Gastrocnemius medialis (tissue), 4 donors: ENCODE results near the gene SP1. TPM values are rescaled to one million over a fixed set of nuclear protein-coding genes. Genes with fewer than 3 reads are reported as not detected.
"Not testable (repeated sequence)": the region's sequence is repeated elsewhere in the genome, so short reads cannot be mapped to it uniquely, and the experiment has no call there.

ENCODE experiments used
- ATAC-seq, 2 donors: fragments of 150-250 bp; one replicate each; pipeline ENCODE4 v1.9.1; 2016
- DNase-seq, 2 donors: peaks; one replicate each; pipeline ENCODE4 v3.0.0-alpha.2; 2019
- H3K27ac ChIP-seq, 4 donors: fragments of 200-600 bp; sonication (generic); 1 replicate in 1 of 4; 2 replicates in 3 of 4; pipeline ENCODE4 v1.5.1; 2016 to 2018; ENCODE audit warnings: mild to moderate bottlenecking in 2 of 4, moderate library complexity in 1 of 4
- H3K27me3 ChIP-seq, 3 donors: fragments of 200-600 bp; sonication (generic) in 2 of 3; 1 replicate in 1 of 3; 2 replicates in 2 of 3; pipeline versions ENCODE4 v1.5.1 to v1.6.0; 2016 to 2019; ENCODE audit warnings: mild to moderate bottlenecking in 1 of 3, moderate library complexity in 1 of 3
- H3K36me3 ChIP-seq, 2 donors: fragments of 200-600 bp; sonication (generic) in 1 of 2; one replicate each; pipeline ENCODE4 v1.5.1; 2017 to 2018
- H3K4me1 ChIP-seq, 2 donors: fragments of 200-600 bp; sonication (generic) in 1 of 2; one replicate each; pipeline ENCODE4 v1.5.1; 2016 to 2017; ENCODE audit warnings: mild to moderate bottlenecking in 2 of 2
- H3K4me3 ChIP-seq, 4 donors: fragments of 200-600 bp; sonication (generic) in 3 of 4; 1 replicate in 1 of 4; 2 replicates in 3 of 4; pipeline ENCODE4 v1.5.1; 2016 to 2019; ENCODE audit warnings: mild to moderate bottlenecking in 2 of 4
- H3K9me3 ChIP-seq, 3 donors: fragments of 200-600 bp; sonication (generic) in 2 of 3; 1 replicate in 1 of 3; 2 replicates in 2 of 3; pipeline ENCODE4 v1.5.1; 2016 to 2019
- POLR2A ChIP-seq, 2 donors: fragments of 450-650 bp; IDR thresholded peaks; one replicate each; pipeline ENCODE4 v1.6.1; 2017; ENCODE audit warnings: antibody characterized with exemption in 2 of 2, mild to moderate bottlenecking in 2 of 2, moderate library complexity in 2 of 2
- in situ Hi-C, 4 donors: fragments of 200-750 bp; cut with MboI; loops; one replicate each; pipeline versions ENCODE4 v1.15.0 to v1.8.0; 2017; ENCODE audit warnings: low sequenced_read_pairs in 4 of 4
- intact Hi-C: fragments of 100-400 bp; cut with DNase I; formaldehyde crosslinking; loops from one replicate; pipeline ENCODE4 v1.15.1; 2023; ENCODE audit warnings: low total_unique reads
- total RNA-seq, 4 donors: library from RNA; depleted of rRNA; stranded (reverse); fragments of >200 nt; gene quantifications; one replicate each; pipeline versions ENCODE4 v1.1.0 to v1.2.3, GENCODE V29; 2016
- TF ChIP-seq, protein P1 (sequence below), 5 experiments: fragments of 450-650 bp in 3 of 5; fragments of 200-600 bp in 2 of 5; sonication (generic) in 2 of 5; IDR thresholded peaks in 4 of 5; conservative IDR thresholded peaks in 1 of 5; 1 replicate in 4 of 5; 2 replicates in 1 of 5; pipeline ENCODE4 v1.5.1; 2016 to 2019; ENCODE audit warnings: antibody characterized with exemption in 5 of 5, mild to moderate bottlenecking in 3 of 5, moderate library complexity in 3 of 5

SP1 gene
- total RNA-seq, 4 donors from 2014 or later, result 44.9 to 61.9 (median 48.0) TPM

DNA sequence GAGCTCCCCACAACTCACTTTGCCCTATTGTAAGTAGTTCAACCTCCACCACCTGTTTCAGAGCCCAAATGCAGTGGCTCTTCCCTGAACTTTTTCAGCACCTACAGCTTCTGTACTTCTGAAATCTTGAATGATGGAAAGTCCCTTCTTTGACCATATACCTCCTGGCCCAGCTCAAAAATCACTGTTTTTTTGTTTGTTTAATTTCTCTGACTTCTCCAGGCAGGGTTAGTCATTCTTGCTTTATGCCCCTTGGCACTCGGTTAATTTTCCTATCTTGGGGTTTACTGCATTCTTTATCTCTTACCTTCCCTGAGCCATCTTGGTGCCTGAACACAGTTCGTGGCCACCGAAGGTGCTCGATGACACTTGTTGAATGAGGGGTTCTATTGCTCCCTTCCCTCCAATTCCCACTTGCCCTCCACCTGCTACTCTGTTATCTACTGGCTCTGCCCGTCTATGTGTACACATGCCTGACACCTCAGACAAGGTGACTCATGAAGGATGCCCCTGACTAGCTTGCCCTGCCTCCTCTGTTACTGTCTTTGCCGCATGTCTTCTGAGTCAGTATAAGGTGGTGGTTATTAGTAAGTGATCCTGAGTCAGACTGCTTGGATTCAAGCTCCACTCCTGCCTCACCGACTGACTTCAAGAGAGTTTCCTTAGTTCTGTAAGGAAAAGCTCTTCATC lies 48.1 kb downstream of the SP1 start:
- Histone ChIP-seq H3K27ac (peak overlapping the region in 3 of 4 donors; percentile 58 to 67 (median 62)), H3K27me3 (no peaks in the 10 kb centered on the region), H3K4me3 (no peak overlapping the region), H3K4me1 (peaks cover 2 to 8% of the 10 kb centered on the region in 2 donors), H3K36me3 (no peaks in the 10 kb centered on the region), H3K9me3 (no peaks in the 10 kb centered on the region)
- TF ChIP-seq POLR2A (IDR thresholded peaks at IDR 0.05), result no peak
- TF ChIP-seq, protein P1, sequence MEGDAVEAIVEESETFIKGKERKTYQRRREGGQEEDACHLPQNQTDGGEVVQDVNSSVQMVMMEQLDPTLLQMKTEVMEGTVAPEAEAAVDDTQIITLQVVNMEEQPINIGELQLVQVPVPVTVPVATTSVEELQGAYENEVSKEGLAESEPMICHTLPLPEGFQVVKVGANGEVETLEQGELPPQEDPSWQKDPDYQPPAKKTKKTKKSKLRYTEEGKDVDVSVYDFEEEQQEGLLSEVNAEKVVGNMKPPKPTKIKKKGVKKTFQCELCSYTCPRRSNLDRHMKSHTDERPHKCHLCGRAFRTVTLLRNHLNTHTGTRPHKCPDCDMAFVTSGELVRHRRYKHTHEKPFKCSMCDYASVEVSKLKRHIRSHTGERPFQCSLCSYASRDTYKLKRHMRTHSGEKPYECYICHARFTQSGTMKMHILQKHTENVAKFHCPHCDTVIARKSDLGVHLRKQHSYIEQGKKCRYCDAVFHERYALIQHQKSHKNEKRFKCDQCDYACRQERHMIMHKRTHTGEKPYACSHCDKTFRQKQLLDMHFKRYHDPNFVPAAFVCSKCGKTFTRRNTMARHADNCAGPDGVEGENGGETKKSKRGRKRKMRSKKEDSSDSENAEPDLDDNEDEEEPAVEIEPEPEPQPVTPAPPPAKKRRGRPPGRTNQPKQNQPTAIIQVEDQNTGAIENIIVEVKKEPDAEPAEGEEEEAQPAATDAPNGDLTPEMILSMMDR (IDR thresholded peaks at IDR 0.05 in 4 of 5, conservative IDR thresholded peaks at IDR 0.05 in 1 of 5), result no peak
- intact Hi-C loops, result no loop called here
- no peak for ATAC-seq
- no peak for DNase-seq
- in situ Hi-C loops, result no loop called here

DNA sequence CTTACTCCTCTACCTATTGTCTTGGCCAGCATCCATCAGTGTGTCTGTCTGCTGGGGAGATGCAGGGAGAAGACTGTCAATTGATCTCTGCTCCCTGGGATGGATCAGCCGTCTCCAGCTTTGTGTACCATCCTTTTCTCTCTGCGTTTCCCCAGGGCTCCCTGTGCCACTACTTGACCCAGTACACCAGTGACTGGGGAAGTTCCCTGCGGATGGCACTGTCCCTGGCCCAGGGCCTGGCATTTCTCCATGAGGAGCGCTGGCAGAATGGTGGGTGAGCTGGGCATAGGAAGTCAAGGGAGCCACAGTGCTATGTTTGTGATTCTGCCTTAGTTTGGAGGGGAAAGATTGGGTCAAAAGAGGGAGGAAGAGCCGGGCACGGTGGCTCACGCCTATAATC lies 48.8 kb downstream of the SP1 start:
- DNase-seq (no peak), ATAC-seq (no peak)
- no peak overlapping the region for H3K27ac ChIP-seq
- H3K9me3 ChIP-seq, result no peaks in the 10 kb centered on the region
- in situ Hi-C loops (no loop called here), intact Hi-C loops (no loop called here)
- peaks cover 2 to 8% of the 10 kb centered on the region in 2 donors for H3K4me1 ChIP-seq
- no peak overlapping the region for H3K4me3 ChIP-seq
- TF ChIP-seq, protein P1 (IDR thresholded peaks at IDR 0.05 in 4 of 5, conservative IDR thresholded peaks at IDR 0.05 in 1 of 5), result no peak
- no peak for TF ChIP-seq POLR2A (IDR thresholded peaks at IDR 0.05)
- H3K27me3 ChIP-seq, result no peaks in the 10 kb centered on the region
- no peaks in the 10 kb centered on the region for H3K36me3 ChIP-seq

- Histone ChIP-seq H3K4me3 (no peak overlapping the region), H3K36me3 (no peaks in the 10 kb centered on the region), H3K27ac (no peak overlapping the region), H3K27me3 (no peaks in the 10 kb centered on the region), H3K9me3 (no peaks in the 10 kb centered on the region), H3K4me1 (peaks cover 2 to 8% of the 10 kb centered on the region in 2 donors)
- ATAC-seq (no peak), DNase-seq (no peak)
- intact Hi-C loops (no loop called here), in situ Hi-C loops (no loop called here)
- TF ChIP-seq POLR2A (IDR thresholded peaks at IDR 0.05), result no peak
- TF ChIP-seq, protein P1 (IDR thresholded peaks at IDR 0.05 in 4 of 5, conservative IDR thresholded peaks at IDR 0.05 in 1 of 5), result no peak
Measured at GRCh38 chr12:53430116-53430515, 50.1 kb downstream of the SP1 start.

DNA sequence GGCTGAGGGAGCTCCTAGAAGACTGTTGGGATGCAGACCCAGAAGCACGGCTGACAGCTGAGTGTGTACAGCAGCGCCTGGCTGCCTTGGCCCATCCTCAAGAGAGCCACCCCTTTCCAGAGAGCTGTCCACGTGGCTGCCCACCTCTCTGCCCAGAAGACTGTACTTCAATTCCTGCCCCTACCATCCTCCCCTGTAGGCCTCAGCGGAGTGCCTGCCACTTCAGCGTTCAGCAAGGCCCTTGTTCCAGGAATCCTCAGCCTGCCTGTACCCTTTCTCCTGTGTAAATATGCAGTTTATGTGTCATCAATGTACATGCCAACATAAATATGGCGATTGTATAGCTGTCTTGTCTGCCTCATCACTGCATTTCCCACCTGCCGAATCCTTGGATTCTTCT lies 51.2 kb downstream of the SP1 start:
- intact Hi-C loops, result no loop called here
- DNase-seq (no peak), ATAC-seq (no peak)
- Histone ChIP-seq H3K4me3 (no peak overlapping the region), H3K27ac (no peak overlapping the region), H3K9me3 (no peaks in the 10 kb centered on the region), H3K27me3 (no peaks in the 10 kb centered on the region), H3K36me3 (no peaks in the 10 kb centered on the region), H3K4me1 (peaks cover 2 to 8% of the 10 kb centered on the region in 2 donors)
- in situ Hi-C loops, result no loop called here
- no peak for TF ChIP-seq POLR2A (IDR thresholded peaks at IDR 0.05)
- TF ChIP-seq, protein P1 (IDR thresholded peaks at IDR 0.05 in 4 of 5, conservative IDR thresholded peaks at IDR 0.05 in 1 of 5), result no peak

DNA sequence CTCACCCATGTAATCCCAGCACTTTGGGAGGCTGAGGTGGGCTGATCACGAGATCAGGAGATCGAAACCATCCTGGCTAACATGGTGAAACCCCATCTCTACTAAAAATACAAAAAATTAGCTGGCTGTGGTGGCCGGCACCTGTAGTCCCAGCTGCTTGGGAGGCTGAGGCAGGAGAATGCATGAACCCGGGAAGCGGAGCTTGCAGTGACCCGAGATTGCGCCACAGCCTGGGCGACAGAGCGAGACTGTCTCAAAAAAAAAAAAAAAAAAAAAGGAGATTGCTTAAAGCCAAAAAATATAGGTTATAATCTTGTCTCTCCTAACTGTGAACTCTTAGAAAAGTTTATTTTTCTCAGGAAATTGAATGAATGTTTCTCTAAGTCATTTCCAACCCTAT lies 55.4 kb downstream of the SP1 start:
- H3K36me3 ChIP-seq, ATAC-seq, H3K27ac ChIP-seq, H3K4me1 ChIP-seq, H3K27me3 ChIP-seq, H3K4me3 ChIP-seq, H3K9me3 ChIP-seq, in situ Hi-C loops, intact Hi-C loops, DNase-seq: not testable (repeated sequence)

DNA sequence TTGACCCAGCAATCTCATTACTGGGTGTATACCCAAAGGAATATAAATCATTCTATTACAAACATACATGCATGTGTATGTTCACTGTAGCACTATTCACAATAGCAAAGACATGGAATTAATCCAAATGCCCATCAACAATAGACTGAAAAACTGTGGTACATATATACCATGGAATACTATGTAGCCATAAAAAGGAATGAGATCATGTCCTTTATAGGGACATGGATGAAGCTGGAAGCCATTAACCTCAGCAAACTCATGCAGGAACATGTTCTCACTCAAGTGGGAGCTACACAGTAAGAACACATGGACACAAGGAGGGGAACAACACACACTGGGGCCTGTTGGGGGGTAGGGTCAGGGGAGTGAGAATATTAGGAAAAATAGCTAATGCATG lies 59.6 kb downstream of the SP1 start:
- DNase-seq, intact Hi-C loops, H3K27ac ChIP-seq, ATAC-seq, H3K36me3 ChIP-seq, H3K4me3 ChIP-seq, in situ Hi-C loops, H3K27me3 ChIP-seq, H3K9me3 ChIP-seq: not testable (repeated sequence)
- peaks cover 12 to 13% of the 10 kb centered on the region in 2 donors for H3K4me1 ChIP-seq
